Body of pancreas (tissue), 4 donors: ENCODE measurements around the gene AK6.

Source experiments
- CTCF ChIP-seq, 7 experiments: fragments of 450-650 bp in 4 of 7; fragments of 200-600 bp in 3 of 7; sonication (generic) in 3 of 7; IDR thresholded peaks; one replicate each; pipeline ENCODE4 v1.5.1; 2016 to 2019; ENCODE audit warnings: antibody characterized with exemption in 7 of 7
- POLR2A ChIP-seq, 3 donors: fragments of 450-650 bp; IDR thresholded peaks; one replicate each; pipeline ENCODE4 v1.6.1; 2016; ENCODE audit warnings: antibody characterized with exemption in 3 of 3, mild to moderate bottlenecking in 2 of 3

GRCh38 chr5:69414885-69415583, 45.7 kb upstream of the AK6 start, which contains the start of gene MARVELD2:
- peak; percentile 25 to 89 (median 82) for TF ChIP-seq CTCF (IDR thresholded peaks at IDR 0.05)
- peak; percentile 76 to 91 (median 79) for TF ChIP-seq POLR2A (IDR thresholded peaks at IDR 0.05)
